Measurements from ENCODE around the gene RNF148. TPM values are rescaled to one million over a fixed set of nuclear protein-coding genes. Genes with fewer than 3 reads are reported as not detected.
A peak's percentile ranks its signal among the peaks of the same experiment; 100 is the strongest.

RNF148 gene
- polyA plus RNA-seq, 3 donors = not detected

- peaks cover 0 to 3% (median 0%) of the 10 kb centered on the region in 7 donors for H3K9me3 Mint-ChIP-seq
- Histone ChIP-seq H3K4me2 (replicated peaks; ENCODE audit: extremely low read depth, low read length, poor library complexity, severe bottlenecking) (no peak overlapping the region), H3K27ac (ENCODE audit: low read depth in 1 of 2, low read length in 2 of 2) (no peak overlapping the region)
Observed at GRCh38 chr7:122727354-122727753, 24.6 kb upstream of the RNF148 start.

GRCh38 chr7:122726881-122727280 lies 24.2 kb upstream of the RNF148 start:
- Histone ChIP-seq H3K4me2 (replicated peaks; ENCODE audit: extremely low read depth, low read length, poor library complexity, severe bottlenecking) (no peak overlapping the region), H3K36me3 (replicated peaks in 1 of 2; ENCODE audit: control insufficient read depth in 1 of 2, insufficient read depth in 2 of 2, low read length in 2 of 2) (no peaks in the 10 kb centered on the region), H3K4me1 (ENCODE audit: control insufficient read depth in 1 of 2, insufficient read depth in 2 of 2, low read length in 2 of 2) (no peaks in the 10 kb centered on the region), H3K9ac (ENCODE audit: insufficient read depth, low read length, poor library complexity, severe bottlenecking) (no peak overlapping the region), H3K9me3 (replicated peaks in 1 of 2; ENCODE audit: control insufficient read depth in 1 of 2, insufficient read depth in 1 of 2, low read length in 2 of 2) (no peaks in the 10 kb centered on the region), H3K79me2 (ENCODE audit: insufficient read depth, low read length) (no peaks in the 10 kb centered on the region), H3K27me3 (ENCODE audit: control insufficient read depth in 2 of 2, insufficient read depth in 2 of 2, low read length in 2 of 2) (no peaks in the 10 kb centered on the region), H3K4me3 (replicated peaks in 1 of 3; ENCODE audit: low read depth in 2 of 3, low read length in 3 of 3) (no peak overlapping the region), H3K27ac (ENCODE audit: low read depth in 1 of 2, low read length in 2 of 2) (no peak overlapping the region), H4K20me1 (ENCODE audit: insufficient read depth, low read length) (no peaks in the 10 kb centered on the region), H2AFZ (ENCODE audit: insufficient read depth, low read depth, low read length, poor library complexity, severe bottlenecking) (no peak overlapping the region)
- H3K27ac Mint-ChIP-seq = no peak overlapping the region
- no peak overlapping the region for H3K4me3 Mint-ChIP-seq
- DNase-seq = no peak
- no peak for TF ChIP-seq CTCF (IDR thresholded peaks at IDR 0.05)
- H3K4me1 Mint-ChIP-seq = no peaks in the 10 kb centered on the region
- WGBS (ENCODE audit: insufficient coverage) = no CpG with 5 or more reads among the region's 2 CpGs
- peaks cover 0 to 2% (median 0%) of the 10 kb centered on the region in 3 donors for H3K27me3 Mint-ChIP-seq (ENCODE audit: low read depth in 3 of 3)
- intact Hi-C loops (cut with micrococcal nuclease) = no loop called here
- peaks cover 0 to 1% (median 0%) of the 10 kb centered on the region in 7 donors for H3K9me3 Mint-ChIP-seq
- no peaks in the 10 kb centered on the region for H3K36me3 Mint-ChIP-seq

More at GRCh38 chr7:122727354-122727753, 24.6 kb upstream of the RNF148 start:
- Histone ChIP-seq H3K9ac (ENCODE audit: insufficient read depth, low read length, poor library complexity, severe bottlenecking) (no peak overlapping the region), H3K79me2 (ENCODE audit: insufficient read depth, low read length) (no peaks in the 10 kb centered on the region), H3K36me3 (replicated peaks in 1 of 2; ENCODE audit: control insufficient read depth in 1 of 2, insufficient read depth in 2 of 2, low read length in 2 of 2) (no peaks in the 10 kb centered on the region), H3K9me3 (replicated peaks in 1 of 2; ENCODE audit: control insufficient read depth in 1 of 2, insufficient read depth in 1 of 2, low read length in 2 of 2) (no peaks in the 10 kb centered on the region), H2AFZ (ENCODE audit: insufficient read depth, low read depth, low read length, poor library complexity, severe bottlenecking) (no peak overlapping the region), H3K4me1 (ENCODE audit: control insufficient read depth in 1 of 2, insufficient read depth in 2 of 2, low read length in 2 of 2) (no peaks in the 10 kb centered on the region), H3K4me3 (replicated peaks in 1 of 3; ENCODE audit: low read depth in 2 of 3, low read length in 3 of 3) (no peak overlapping the region), H3K27me3 (ENCODE audit: control insufficient read depth in 2 of 2, insufficient read depth in 2 of 2, low read length in 2 of 2) (no peaks in the 10 kb centered on the region), H4K20me1 (ENCODE audit: insufficient read depth, low read length) (no peaks in the 10 kb centered on the region)
- Mint-ChIP-seq H3K27me3 (ENCODE audit: low read depth in 3 of 3) (peaks cover 0 to 2% (median 0%) of the 10 kb centered on the region in 3 donors), H3K36me3 (no peaks in the 10 kb centered on the region), H3K27ac (peak overlapping the region in 1 of 7 donors; percentile 26), H3K4me3 (no peak overlapping the region), H3K4me1 (no peaks in the 10 kb centered on the region)
- intact Hi-C loops (cut with micrococcal nuclease) = no loop called here
- no peak for DNase-seq
- no peak for TF ChIP-seq CTCF (IDR thresholded peaks at IDR 0.05)

Measured in CD14-positive monocyte (primary cell).